Measurements from ENCODE around the gene TRAPPC4.
"Not testable (repeated sequence)": the region's sequence is repeated elsewhere in the genome, so short reads cannot be mapped to it uniquely, and the experiment has no call there.

Gene TRAPPC4

GRCh38 chr11:119018074-119018938, at the start of gene TRAPPC4, which contains the start of gene RPS25:
TSS of gene TRAPPC4 (plus strand) at chr11:119018766. CDS start at chr11:119018796, 30 bp downstream.
TSS of gene RPS25 (minus strand) at chr11:119018343. CDS start at chr11:119018284, 59 bp downstream.
- DNase-seq (ENCODE audit: low spot score): peak; percentile 94

- DNase-seq (ENCODE audit: low spot score): not testable (repeated sequence)
Observed at GRCh38 chr11:118969508-118969907, 49.1 kb upstream of the TRAPPC4 start.

GRCh38 chr11:118971646-118972045, 46.9 kb upstream of the TRAPPC4 start, which contains the start of gene FOXR1:
TSS of gene FOXR1 (plus strand) at chr11:118971761. CDS start at chr11:118971932, 171 bp downstream.
- no peak for DNase-seq (ENCODE audit: low spot score)

- no peak for DNase-seq (ENCODE audit: low spot score)
Observed at GRCh38 chr11:118973985-118974384, 44.6 kb upstream of the TRAPPC4 start.

- no peak for DNase-seq (ENCODE audit: low spot score)
Observed at GRCh38 chr11:118975771-118976709, 42.5 kb upstream of the TRAPPC4 start.

GRCh38 chr11:118979434-118979833, 39.1 kb upstream of the TRAPPC4 start:
- no peak for DNase-seq (ENCODE audit: low spot score)

- DNase-seq (ENCODE audit: low spot score): no peak
Observed at GRCh38 chr11:118980191-118980881, 38.2 kb upstream of the TRAPPC4 start.

GRCh38 chr11:118984337-118984736, 34.2 kb upstream of the TRAPPC4 start:
- not testable (repeated sequence) for DNase-seq (ENCODE audit: low spot score)

GRCh38 chr11:118984825-118985224, 33.7 kb upstream of the TRAPPC4 start:
- no peak for DNase-seq (ENCODE audit: low spot score)

GRCh38 chr11:118988280-118988679, 30.3 kb upstream of the TRAPPC4 start:
- DNase-seq (ENCODE audit: low spot score): no peak

- not testable (repeated sequence) for DNase-seq (ENCODE audit: low spot score)
Observed at GRCh38 chr11:118991486-118992038, 27.0 kb upstream of the TRAPPC4 start.

- DNase-seq (ENCODE audit: low spot score): peak; percentile 40
Observed at GRCh38 chr11:118996926-118997626, 21.5 kb upstream of the TRAPPC4 start.

- DNase-seq (ENCODE audit: low spot score): peak; percentile 94
Observed at GRCh38 chr11:118997627-118998387, 20.8 kb upstream of the TRAPPC4 start, which contains the start of gene CENATAC. TSS of gene CENATAC (plus strand) at chr11:118998138. CDS start at chr11:118998198, 60 bp downstream.

GRCh38 chr11:118998388-118998717, 20.2 kb upstream of the TRAPPC4 start:
- no peak for DNase-seq (ENCODE audit: low spot score)

GRCh38 chr11:118998822-118999221, 19.7 kb upstream of the TRAPPC4 start:
- DNase-seq (ENCODE audit: low spot score): peak; percentile 26

- DNase-seq (ENCODE audit: low spot score): no peak
Observed at GRCh38 chr11:119000906-119001305, 17.7 kb upstream of the TRAPPC4 start.

GRCh38 chr11:119006656-119007055, 11.9 kb upstream of the TRAPPC4 start:
- DNase-seq (ENCODE audit: low spot score): no peak

- no peak for DNase-seq (ENCODE audit: low spot score)
Observed at GRCh38 chr11:119011476-119012053, 7.0 kb upstream of the TRAPPC4 start.

GRCh38 chr11:119012629-119013170, 5.9 kb upstream of the TRAPPC4 start:
- no peak for DNase-seq (ENCODE audit: low spot score)

Data from kidney capillary endothelial cell (primary cell).